Lung (tissue), 12 donors: ENCODE measurements around the gene GRM5. TPM values are rescaled to one million over a fixed set of nuclear protein-coding genes. Genes with fewer than 3 reads are reported as not detected.

Source experiments
- ATAC-seq: fragments of 200-7000 bp; cut with Tn5 transposase; one replicate; pipeline ENCODE4 v1.9.1; 2020; ENCODE audit warnings: moderate number of reproducible peaks; ENCODE audit not compliant: insufficient read depth, low FRiP score
- DNase-seq, 3 donors: peaks; one replicate each; pipeline ENCODE4 v3.0.0-alpha.2; 2013 to 2017
- H3K27ac ChIP-seq, 2 donors: one replicate each; pipeline ENCODE4 v1.5.1; 2013; ENCODE audit warnings: mild to moderate bottlenecking in 2 of 2, moderate library complexity in 2 of 2, control low read depth in 1 of 2, inconsistent platforms in 1 of 2, low read depth in 1 of 2, low read length in 1 of 2
- H3K27me3 ChIP-seq, 3 donors: one replicate each; pipeline ENCODE4 v1.5.1; 2013; ENCODE audit warnings: low read length in 2 of 3; ENCODE audit not compliant: control insufficient read depth in 3 of 3, insufficient read depth in 3 of 3
- H3K36me3 ChIP-seq, 4 donors: one replicate each; pipeline ENCODE4 v1.5.1; 2013; ENCODE audit warnings: low read length in 4 of 4, mild to moderate bottlenecking in 1 of 4, moderate library complexity in 1 of 4; ENCODE audit not compliant: control insufficient read depth in 4 of 4, insufficient read depth in 4 of 4
- H3K4me1 ChIP-seq, 5 donors: one replicate each; pipeline ENCODE4 v1.5.1; 2013; ENCODE audit warnings: low read length in 5 of 5, mild to moderate bottlenecking in 2 of 5, moderate library complexity in 1 of 5; ENCODE audit not compliant: control insufficient read depth in 5 of 5, insufficient read depth in 5 of 5
- H3K4me3 ChIP-seq: one replicate; pipeline ENCODE4 v1.5.1; 2013; ENCODE audit warnings: mild to moderate bottlenecking, control low read depth, moderate library complexity
- H3K9ac ChIP-seq, 2 donors: one replicate each; pipeline ENCODE4 v1.5.1; 2013; ENCODE audit warnings: low read length in 2 of 2, control low read depth in 1 of 2; ENCODE audit not compliant: insufficient read depth in 1 of 2
- H3K9me3 ChIP-seq, 4 donors: one replicate each; pipeline ENCODE4 v1.5.1; 2013; ENCODE audit warnings: low read length in 3 of 4, mild to moderate bottlenecking in 1 of 4, moderate library complexity in 1 of 4; ENCODE audit not compliant: control insufficient read depth in 4 of 4, insufficient read depth in 3 of 4
- WGBS, 2 donors: extraction: QIAGEN DNeasy Blood & Tissue Kit; methylation state at CpG; one replicate each; pipeline ENCODE4 v1.1.7; 2013; 5-methylcytosine and 5-hydroxymethylcytosine counted together
- polyA plus RNA-seq, 2 donors: library from polyadenylated mRNA; stranded (reverse); fragments of 200-250 nt; gene quantifications; one replicate each; pipeline ENCODE4 v1.2.1, GENCODE V29; 2013
- total RNA-seq, 2 donors: library from RNA; depleted of rRNA in 1 of 2; stranded (reverse); fragments of >200 nt in 1 of 2; gene quantifications; one replicate each; pipeline ENCODE4 v1.2.1, GENCODE V29; 2014 to 2021
- TF ChIP-seq, protein P1 (sequence below): IDR thresholded peaks from 2 replicates; pipeline ENCODE4 v1.5.1; 2012; ENCODE audit warnings: mild to moderate bottlenecking; ENCODE audit errors: control extremely low read depth, extremely low read depth
- donor health status: control.
- donor health status: control.
- donor health status: Bipolar disorder and iron deficiency.
- donor health status: healthy.
- donor health status: DM: yes; HTN: yes; CAD: no.

Gene GRM5
- total and polyA plus RNA-seq, 4 donors, result 0.02 to 1.2 (median 0.35) TPM

- no peak for ATAC-seq
- WGBS, 2 donors, result 49 to 51% methylated on average over 5 of the region's 5 CpGs
- H3K4me1 ChIP-seq, result no peaks in the 10 kb centered on the region
- H3K27me3 ChIP-seq, result no peaks in the 10 kb centered on the region
- no peak overlapping the region for H3K4me3 ChIP-seq
- no peaks in the 10 kb centered on the region for H3K36me3 ChIP-seq
- no peaks in the 10 kb centered on the region for H3K9me3 ChIP-seq
- TF ChIP-seq, protein P1, sequence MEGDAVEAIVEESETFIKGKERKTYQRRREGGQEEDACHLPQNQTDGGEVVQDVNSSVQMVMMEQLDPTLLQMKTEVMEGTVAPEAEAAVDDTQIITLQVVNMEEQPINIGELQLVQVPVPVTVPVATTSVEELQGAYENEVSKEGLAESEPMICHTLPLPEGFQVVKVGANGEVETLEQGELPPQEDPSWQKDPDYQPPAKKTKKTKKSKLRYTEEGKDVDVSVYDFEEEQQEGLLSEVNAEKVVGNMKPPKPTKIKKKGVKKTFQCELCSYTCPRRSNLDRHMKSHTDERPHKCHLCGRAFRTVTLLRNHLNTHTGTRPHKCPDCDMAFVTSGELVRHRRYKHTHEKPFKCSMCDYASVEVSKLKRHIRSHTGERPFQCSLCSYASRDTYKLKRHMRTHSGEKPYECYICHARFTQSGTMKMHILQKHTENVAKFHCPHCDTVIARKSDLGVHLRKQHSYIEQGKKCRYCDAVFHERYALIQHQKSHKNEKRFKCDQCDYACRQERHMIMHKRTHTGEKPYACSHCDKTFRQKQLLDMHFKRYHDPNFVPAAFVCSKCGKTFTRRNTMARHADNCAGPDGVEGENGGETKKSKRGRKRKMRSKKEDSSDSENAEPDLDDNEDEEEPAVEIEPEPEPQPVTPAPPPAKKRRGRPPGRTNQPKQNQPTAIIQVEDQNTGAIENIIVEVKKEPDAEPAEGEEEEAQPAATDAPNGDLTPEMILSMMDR, result no peak
- DNase-seq, result no peak
- no peak overlapping the region for H3K27ac ChIP-seq
- H3K9ac ChIP-seq, result no peak overlapping the region
Observed at GRCh38 chr11:88618327-88619070, 447.3 kb downstream of the GRM5 start.

- Histone ChIP-seq H3K27me3 (no peaks in the 10 kb centered on the region), H3K9me3 (peaks cover 0 to 5% (median 0%) of the 10 kb centered on the region in 4 donors), H3K36me3 (no peaks in the 10 kb centered on the region), H3K4me3 (no peak overlapping the region), H3K9ac (no peak overlapping the region), H3K27ac (no peak overlapping the region), H3K4me1 (no peaks in the 10 kb centered on the region)
- no peak for DNase-seq
- no peak for ATAC-seq
- WGBS, 2 donors, result 68 to 80% methylated on average over 1 of the region's 1 CpG
- TF ChIP-seq, protein P1, result no peak
Observed at GRCh38 chr11:88617226-88617625, 448.6 kb downstream of the GRM5 start.

DNA sequence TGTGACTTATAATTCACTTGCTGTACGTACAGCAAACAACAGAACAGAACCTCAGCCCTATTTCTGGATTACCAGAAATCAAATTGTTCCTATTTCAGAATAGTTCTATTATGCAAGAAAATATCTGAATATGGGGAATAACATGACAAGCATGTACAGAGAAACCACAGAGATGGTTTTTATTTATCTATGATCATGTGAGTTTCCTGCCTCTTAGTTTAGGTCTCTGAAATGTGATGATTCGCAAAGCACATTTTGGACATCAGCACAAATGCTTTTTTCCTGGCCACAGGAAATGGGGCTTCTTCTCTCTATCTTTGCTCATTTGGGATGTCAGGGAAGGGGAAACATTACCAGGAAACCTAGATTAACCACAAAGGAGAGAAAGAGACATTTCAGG lies 461.5 kb downstream of the GRM5 start:
- H3K36me3 ChIP-seq, result no peaks in the 10 kb centered on the region
- no peak for DNase-seq
- no peak overlapping the region for H3K27ac ChIP-seq
- no peaks in the 10 kb centered on the region for H3K9me3 ChIP-seq
- H3K27me3 ChIP-seq, result no peaks in the 10 kb centered on the region
- no peak for ATAC-seq
- 74 to 87% methylated on average over 2 of the region's 2 CpGs for WGBS, 2 donors
- TF ChIP-seq, protein P1, result no peak
- peaks cover 0 to 13% (median 3%) of the 10 kb centered on the region in 5 donors for H3K4me1 ChIP-seq
- no peak overlapping the region for H3K9ac ChIP-seq
- H3K4me3 ChIP-seq, result no peak overlapping the region
